Stimulated activated naive CD8-positive, alpha-beta T cell treated with anti-CD3 and anti-CD28 coated beads, Interleukin-15, Interleukin-2, amounts not matched to agents 100 U/mL and 50 U/mL, for 24 hours (primary cell): ENCODE results near the gene MICAL1.
"Not testable (repeated sequence)": the region's sequence is repeated elsewhere in the genome, so short reads cannot be mapped to it uniquely, and the experiment has no call there.

Experiments used
- ATAC-seq: fragments of 150-1000 bp; cut with Tn5 transposase; one replicate; pipeline ENCODE4 v1.10.0; 2021
- DNase-seq: peaks from one replicate; pipeline ENCODE4 v3.0.0; 2021

The MICAL1 gene

GRCh38 chr6:109477725-109478124 is 22.2 kb upstream of the MICAL1 start:
- no peak for DNase-seq
- ATAC-seq, result peak; percentile 40

GRCh38 chr6:109477184-109477583 is 21.6 kb upstream of the MICAL1 start:
- ATAC-seq, result no peak
- no peak for DNase-seq

- no peak for ATAC-seq
Observed at GRCh38 chr6:109475625-109476024, 20.1 kb upstream of the MICAL1 start.

GRCh38 chr6:109474995-109475394 is 19.4 kb upstream of the MICAL1 start:
- DNase-seq (no peak), ATAC-seq (no peak)

More at GRCh38 chr6:109475625-109476024, 20.1 kb upstream of the MICAL1 start:
- no peak for DNase-seq

GRCh38 chr6:109473120-109473519 is 17.5 kb upstream of the MICAL1 start:
- DNase-seq, result no peak
- ATAC-seq, result no peak

GRCh38 chr6:109472132-109472995 is 16.8 kb upstream of the MICAL1 start:
- peak; percentile 33 for ATAC-seq
- DNase-seq, result no peak

- no peak for DNase-seq
- no peak for ATAC-seq
Observed at GRCh38 chr6:109471105-109471810, 15.7 kb upstream of the MICAL1 start.

GRCh38 chr6:109469591-109470189 is 14.1 kb upstream of the MICAL1 start:
- ATAC-seq, result no peak
- no peak for DNase-seq

- DNase-seq (no peak), ATAC-seq (no peak)
Observed at GRCh38 chr6:109467696-109468095, 12.1 kb upstream of the MICAL1 start.

GRCh38 chr6:109466212-109466923 is 10.8 kb upstream of the MICAL1 start:
- ATAC-seq, result no peak

GRCh38 chr6:109465772-109466171 is 10.2 kb upstream of the MICAL1 start:
- ATAC-seq (no peak), DNase-seq (no peak)

More at GRCh38 chr6:109466212-109466923, 10.8 kb upstream of the MICAL1 start:
- no peak for DNase-seq

- ATAC-seq, result peak; percentile 15
- no peak for DNase-seq
Observed at GRCh38 chr6:109461733-109462526, 6.4 kb upstream of the MICAL1 start.

GRCh38 chr6:109461205-109461604 is 5.6 kb upstream of the MICAL1 start:
- ATAC-seq, DNase-seq: not testable (repeated sequence)

GRCh38 chr6:109460161-109460829 is 4.7 kb upstream of the MICAL1 start:
- DNase-seq (no peak), ATAC-seq (no peak)

GRCh38 chr6:109458774-109459531 is 3.4 kb upstream of the MICAL1 start:
- peak; percentile 55 for DNase-seq
- peak; percentile 69 for ATAC-seq

GRCh38 chr6:109457562-109457996 is 2.0 kb upstream of the MICAL1 start:
- ATAC-seq (no peak), DNase-seq (no peak)

GRCh38 chr6:109456710-109457561 is 1.4 kb upstream of the MICAL1 start:
- DNase-seq (no peak), ATAC-seq (no peak)

- DNase-seq (no peak), ATAC-seq (no peak)
Observed at GRCh38 chr6:109456111-109456583, 575 bp upstream of the MICAL1 start.
